WTC11 (cell line): ENCODE data around the gene PLA2G2D. TPM values are rescaled to one million over a fixed set of nuclear protein-coding genes. Genes with fewer than 3 reads are reported as not detected.

Experiments
- ATAC-seq: fragments of 200-7000 bp; cut with Tn5 transposase; 2 replicates; pipeline ENCODE4 v1.10.0; 2021; ENCODE audit warnings: mild to moderate bottlenecking, moderate library complexity
- CTCF ChIA-PET: fragments of 300-600 bp; sonication (Branson Sonifier 250); formaldehyde crosslinking; loops from one replicate; lab custom pipeline; 2021; ENCODE audit warnings: antibody characterized with exemption; lab: Charles Lee
- POLR2A ChIA-PET: fragments of 350-600 bp; sonication (Branson Sonifier 250); formaldehyde crosslinking; loops from one replicate; lab custom pipeline; 2021; ENCODE audit warnings: antibody characterized with exemption; lab: Charles Lee
- DNase-seq: peaks from one replicate; pipeline ENCODE4 v3.0.0; 2021; ENCODE audit warnings: low spot score
- H3K27ac Mint-ChIP-seq: 2 replicates; pipeline ENCODE4 v1.8.0; 2021; ENCODE audit warnings: mixed read lengths
- H3K27me3 Mint-ChIP-seq: 2 replicates; pipeline ENCODE4 v1.8.0; 2021; ENCODE audit warnings: low read depth, mild to moderate bottlenecking, moderate library complexity, mixed read lengths
- H3K36me3 Mint-ChIP-seq: 2 replicates; pipeline ENCODE4 v1.8.0; 2021; ENCODE audit warnings: mixed read lengths
- H3K4me1 Mint-ChIP-seq: 2 replicates; pipeline ENCODE4 v1.8.0; 2022; ENCODE audit warnings: mixed read lengths
- H3K4me3 Mint-ChIP-seq: 2 replicates; pipeline ENCODE4 v1.8.0; 2021; ENCODE audit warnings: mild to moderate bottlenecking, moderate library complexity, mixed read lengths
- H3K9me3 Mint-ChIP-seq: 2 replicates; pipeline ENCODE4 v1.8.0; 2021; ENCODE audit warnings: mixed read lengths
- ARID4B ChIP-seq: sonication (generic); formaldehyde crosslinking; IDR thresholded peaks from 2 replicates; pipeline ENCODE4 v1.8.0; 2023; ENCODE audit warnings: missing genetic modification reagents, mild to moderate bottlenecking, borderline replicate concordance
- ATF1 ChIP-seq: sonication (generic); formaldehyde crosslinking; IDR thresholded peaks from 2 replicates; pipeline ENCODE4 v1.8.1; 2023; ENCODE audit warnings: mild to moderate bottlenecking, moderate library complexity, missing genetic modification reagents
- ATF2 ChIP-seq: sonication (generic); formaldehyde crosslinking; IDR thresholded peaks from 2 replicates; pipeline ENCODE4 v1.8.1; 2022; ENCODE audit warnings: low read depth, missing genetic modification reagents, borderline replicate concordance
- ATF6 ChIP-seq: sonication (generic); formaldehyde crosslinking; IDR thresholded peaks from 2 replicates; pipeline ENCODE4 v1.8.1; 2023; ENCODE audit warnings: mild to moderate bottlenecking, missing genetic modification reagents
- CREB1 ChIP-seq: sonication (generic); formaldehyde crosslinking; IDR thresholded peaks from 2 replicates; pipeline ENCODE4 v1.8.0; 2023; ENCODE audit warnings: mild to moderate bottlenecking, missing genetic modification reagents
- ERG ChIP-seq: fragments of 250-450 bp; sonication (Bioruptor Pico); IDR thresholded peaks from 2 replicates; pipeline ENCODE4 v1.8.0; 2021; ENCODE audit warnings: mild to moderate bottlenecking
- FOXJ3 ChIP-seq: sonication (generic); formaldehyde crosslinking; IDR thresholded peaks from 2 replicates; pipeline ENCODE4 v1.9.0; 2021; ENCODE audit warnings: missing genetic modification reagents, mild to moderate bottlenecking, borderline replicate concordance
- FOXK1 ChIP-seq: sonication (generic); formaldehyde crosslinking; IDR thresholded peaks from 2 replicates; pipeline ENCODE4 v1.8.0; 2022; ENCODE audit warnings: mild to moderate bottlenecking, moderate library complexity, missing genetic modification reagents
- FOXP1 ChIP-seq: sonication (generic); formaldehyde crosslinking; IDR thresholded peaks from 2 replicates; pipeline ENCODE4 v1.8.0; 2022; ENCODE audit warnings: missing genetic modification reagents, mild to moderate bottlenecking, moderate library complexity, borderline replicate concordance
- GRHL2 ChIP-seq: fragments of 250-450 bp; sonication (Bioruptor Pico); IDR thresholded peaks from 2 replicates; pipeline ENCODE4 v1.8.0; 2022; ENCODE audit warnings: mild to moderate bottlenecking, moderate library complexity; ENCODE audit not compliant: insufficient replicate concordance, severe bottlenecking
- NFYB ChIP-seq: sonication (generic); formaldehyde crosslinking; conservative IDR thresholded peaks from 2 replicates; pipeline ENCODE4 v1.8.0; 2022; ENCODE audit warnings: low read depth, missing genetic modification reagents
- SMAD4 ChIP-seq: sonication (generic); formaldehyde crosslinking; IDR thresholded peaks from 2 replicates; pipeline ENCODE4 v1.8.0; 2022; ENCODE audit warnings: mild to moderate bottlenecking, missing genetic modification reagents
- SP1 ChIP-seq: sonication (generic); formaldehyde crosslinking; conservative IDR thresholded peaks from 2 replicates; pipeline ENCODE4 v1.8.1; 2022; ENCODE audit warnings: missing genetic modification reagents
- TEAD1 ChIP-seq: sonication (generic); formaldehyde crosslinking; IDR thresholded peaks from 2 replicates; pipeline ENCODE4 v1.8.0; 2022; ENCODE audit warnings: mild to moderate bottlenecking, missing genetic modification reagents
- TP53 ChIP-seq: sonication (generic); formaldehyde crosslinking; IDR thresholded peaks from 2 replicates; pipeline ENCODE4 v1.8.1; 2023; ENCODE audit warnings: mild to moderate bottlenecking, missing genetic modification reagents
- ZBTB43 ChIP-seq: sonication (generic); formaldehyde crosslinking; IDR thresholded peaks from 2 replicates; pipeline ENCODE4 v1.8.1; 2023; ENCODE audit warnings: mild to moderate bottlenecking, missing genetic modification reagents
- ZMAT4 ChIP-seq: fragments of 250-450 bp; sonication (Bioruptor Pico); IDR thresholded peaks from 2 replicates; pipeline ENCODE4 v1.9.0; 2021; ENCODE audit warnings: mild to moderate bottlenecking
- ZNF121 ChIP-seq: sonication (generic); formaldehyde crosslinking; IDR thresholded peaks from 2 replicates; pipeline ENCODE4 v1.8.0; 2023; ENCODE audit warnings: missing genetic modification reagents
- ZNF281 ChIP-seq: sonication (generic); formaldehyde crosslinking; IDR thresholded peaks from 2 replicates; pipeline ENCODE4 v1.8.0; 2023; ENCODE audit warnings: mild to moderate bottlenecking, missing genetic modification reagents
- ZNF317 ChIP-seq: sonication (generic); formaldehyde crosslinking; IDR thresholded peaks from 2 replicates; pipeline ENCODE4 v1.8.1; 2023; ENCODE audit warnings: low read depth, mild to moderate bottlenecking, moderate library complexity, missing genetic modification reagents, borderline replicate concordance
- ZNF396 ChIP-seq: fragments of 250-450 bp; sonication (Bioruptor Pico); IDR thresholded peaks from 2 replicates; pipeline ENCODE4 v1.8.0; 2021; ENCODE audit warnings: mild to moderate bottlenecking, moderate library complexity, borderline replicate concordance
- ZNF512 ChIP-seq: sonication (generic); formaldehyde crosslinking; IDR thresholded peaks from 2 replicates; pipeline ENCODE4 v1.8.1; 2022; ENCODE audit warnings: missing genetic modification reagents, borderline replicate concordance
- total RNA-seq: library from RNA; stranded (reverse); gene quantifications from 3 replicates; pipeline ENCODE4 v1.2.3, GENCODE V29; 2021

PLA2G2D gene
- total RNA-seq, 1 experiment from 2014 or later, result not detected

GRCh38 chr1:20137604-20138003 is 18.3 kb upstream of the PLA2G2D start:
- Mint-ChIP-seq H3K27ac (no peak overlapping the region), H3K36me3 (peaks cover 8% of the 10 kb centered on the region), H3K4me3 (no peak overlapping the region), H3K27me3 (0 out of 2 replicates have a peak, but pooled peaks cover 3% of the 10 kb centered on the region), H3K4me1 (no peaks in the 10 kb centered on the region), H3K9me3 (peaks cover 15% of the 10 kb centered on the region)
- ChIA-PET POLR2A (no interaction called here), CTCF (no interaction called here)
- ATAC-seq (no peak), DNase-seq (no peak)
- TF ChIP-seq ZNF121 (CRISPR knock-in tag) (no peak), ZMAT4 (no peak), FOXK1 (CRISPR knock-in tag) (no peak), TP53 (CRISPR knock-in tag) (no peak), ZNF317 (no peak), ZNF396 (no peak), FOXP1 (CRISPR knock-in tag) (no peak), GRHL2 (CRISPR knock-in tag) (no peak), SP1 (CRISPR knock-in tag) (no peak), NFYB (CRISPR knock-in tag) (no peak), FOXJ3 (CRISPR knock-in tag) (no peak), SMAD4 (CRISPR knock-in tag) (no peak), CREB1 (no peak), ERG (no peak), ATF6 (CRISPR knock-in tag) (no peak), ATF1 (no peak), ZBTB43 (no peak)

- H3K27ac Mint-ChIP-seq, result no peak overlapping the region
- CTCF ChIA-PET, result no interaction called here
- no peak overlapping the region for H3K4me3 Mint-ChIP-seq
- no peak for ATAC-seq
- peaks cover 8% of the 10 kb centered on the region for H3K36me3 Mint-ChIP-seq
- no peaks in the 10 kb centered on the region for H3K4me1 Mint-ChIP-seq
- H3K9me3 Mint-ChIP-seq, result peaks cover 18% of the 10 kb centered on the region
- POLR2A ChIA-PET, result no interaction called here
- H3K27me3 Mint-ChIP-seq, result 0 out of 2 replicates have a peak, but pooled peaks cover 3% of the 10 kb centered on the region
- no peak for DNase-seq
- TF ChIP-seq ZNF281 (no peak), TEAD1 (no peak), ZNF512 (no peak), ATF2 (CRISPR knock-in tag) (no peak), ARID4B (CRISPR knock-in tag) (no peak)
Measured at GRCh38 chr1:20137055-20137454, 17.7 kb upstream of the PLA2G2D start.
